GM23248 (cell line): Measurements from ENCODE around the gene CDX2. TPM values are rescaled to one million over a fixed set of nuclear protein-coding genes. Genes with fewer than 3 reads are reported as not detected.

Experiments
- DNase-seq: peaks from one replicate; pipeline ENCODE4 v3.0.0-alpha.2; 2015
- H2AFZ ChIP-seq: fragments of 200-600 bp; sonication (generic); 2 replicates; pipeline ENCODE4 v1.6.1; 2016; ENCODE audit warnings: antibody characterized with exemption
- H3F3A ChIP-seq: fragments of 200-600 bp; sonication (generic); 2 replicates; pipeline ENCODE4 v1.6.1; 2016; ENCODE audit warnings: mild to moderate bottlenecking, antibody characterized with exemption, mixed run types; ENCODE audit not compliant: insufficient read depth
- H3K27ac ChIP-seq: fragments of 200-600 bp; sonication (generic); 2 replicates; pipeline ENCODE4 v1.5.1; 2016; ENCODE audit warnings: mild to moderate bottlenecking
- H3K27me3 ChIP-seq: fragments of 200-600 bp; sonication (generic); replicated peaks from 2 replicates; pipeline ENCODE4 v1.6.1; 2016; ENCODE audit warnings: mild to moderate bottlenecking; ENCODE audit not compliant: insufficient read depth
- H3K36me3 ChIP-seq: fragments of 200-600 bp; sonication (generic); 2 replicates; pipeline ENCODE4 v1.6.1; 2016; ENCODE audit warnings: low read depth, mild to moderate bottlenecking
- H3K4me1 ChIP-seq: fragments of 200-600 bp; sonication (generic); 2 replicates; pipeline ENCODE4 v1.6.1; 2016; ENCODE audit warnings: mild to moderate bottlenecking; ENCODE audit not compliant: insufficient read depth
- H3K4me2 ChIP-seq: fragments of 200-600 bp; sonication (generic); one replicate; pipeline ENCODE4 v1.6.1; 2016; ENCODE audit warnings: mild to moderate bottlenecking; ENCODE audit not compliant: unreplicated experiment
- H3K4me3 ChIP-seq: fragments of 200-600 bp; sonication (generic); 2 replicates; pipeline ENCODE4 v1.5.1; 2016; ENCODE audit warnings: mild to moderate bottlenecking
- H3K79me2 ChIP-seq: fragments of 200-600 bp; sonication (generic); 2 replicates; pipeline ENCODE4 v1.6.1; 2016; ENCODE audit warnings: mild to moderate bottlenecking; ENCODE audit not compliant: insufficient read depth
- H3K9ac ChIP-seq: fragments of 200-600 bp; sonication (generic); 2 replicates; pipeline ENCODE4 v1.6.1; 2016; ENCODE audit warnings: mild to moderate bottlenecking
- H3K9me2 ChIP-seq: fragments of 200-600 bp; sonication (generic); 2 replicates; pipeline ENCODE4 v1.6.1; 2016; ENCODE audit warnings: mixed run types, mild to moderate bottlenecking, moderate library complexity; ENCODE audit not compliant: insufficient read depth
- H3K9me3 ChIP-seq: fragments of 200-600 bp; sonication (generic); one replicate; pipeline ENCODE4 v1.6.1; 2017; ENCODE audit warnings: low read depth
- H4K20me1 ChIP-seq: fragments of 200-600 bp; sonication (generic); 2 replicates; pipeline ENCODE4 v1.6.0; 2016; ENCODE audit not compliant: insufficient read depth
- EZH2 ChIP-seq: fragments of 200-600 bp; sonication (generic); IDR thresholded peaks from 2 replicates; pipeline ENCODE4 v1.6.1; 2018; ENCODE audit warnings: antibody characterized with exemption, mild to moderate bottlenecking; ENCODE audit not compliant: insufficient read depth, poor library complexity, severe bottlenecking
- EZH2phosphoT487 ChIP-seq: fragments of 200-600 bp; sonication (generic); IDR thresholded peaks from 2 replicates; pipeline ENCODE4 v1.6.1; 2018; ENCODE audit warnings: antibody characterized with exemption, moderate library complexity, mild to moderate bottlenecking, low read depth; ENCODE audit not compliant: insufficient read depth
- WGBS, 2 experiments: methylation state at CpG; one replicate each; pipeline ENCODE4 v1.1.6; 2015 to 2017; ENCODE audit warnings: low lambda C conversion rate in 2 of 2, low coverage in 1 of 2; ENCODE audit errors: missing lambda C conversion rate in 2 of 2; 5-methylcytosine and 5-hydroxymethylcytosine counted together
- in situ Hi-C: fragments of 300-500 bp; cut with MboI; formaldehyde crosslinking; loops from 2 replicates; pipeline ENCODE4 v1.15.0; 2020
- polyA plus RNA-seq: library from polyadenylated mRNA; unstranded; fragments of >200 nt; fragmentation: Nextera tagmentation; extraction: Ambion mirVana; gene quantifications from 2 replicates; pipeline ENCODE4 v1.2.1, GENCODE V29; 2016
- total RNA-seq: library from RNA; depleted of rRNA; stranded (reverse); fragments of >200 nt; shearing (Covaris generic); gene quantifications from 2 replicates; pipeline ENCODE4 v1.2.3, GENCODE V29; 2014

Gene CDX2
- total and polyA plus RNA-seq, 2 experiments from 2014 or later, result not detected

DNA sequence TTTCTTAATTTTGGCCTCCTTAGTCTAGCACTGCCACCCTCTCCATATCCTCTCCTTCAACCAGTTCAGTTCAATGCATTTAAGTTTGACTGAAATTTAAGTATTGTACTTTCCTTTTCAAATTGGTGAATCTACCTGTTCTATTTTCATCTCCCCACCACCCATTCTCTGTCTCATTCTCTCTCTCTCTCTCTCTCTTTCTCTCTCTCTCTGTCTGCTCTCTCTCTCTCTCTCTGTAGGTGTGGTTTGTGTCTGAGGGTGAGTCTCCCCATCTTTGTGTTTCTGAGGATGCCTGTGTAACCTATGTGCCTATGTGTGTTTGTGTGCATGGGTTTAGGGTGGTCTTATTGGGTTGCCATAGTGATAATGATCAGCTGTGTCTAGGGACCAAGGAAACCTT, 39.2 kb downstream of the CDX2 start:
- no peaks in the 10 kb centered on the region for H3K4me1 ChIP-seq
- no peak for TF ChIP-seq EZH2phosphoT487

GRCh38 chr13:27928805-27929753, 40.0 kb downstream of the CDX2 start:
- H3K4me1 ChIP-seq, result no peaks in the 10 kb centered on the region
- peaks cover 81% of the 10 kb centered on the region for H3K27me3 ChIP-seq
- no peak overlapping the region for H3K4me2 ChIP-seq
- no peaks in the 10 kb centered on the region for H3K9me2 ChIP-seq
- in situ Hi-C loops, result no loop called here
- no peaks in the 10 kb centered on the region for H3K36me3 ChIP-seq
- 4% methylated on average over 42 to 48 of the region's 48 CpGs for WGBS, 2 experiments
- no peaks in the 10 kb centered on the region for H3K9me3 ChIP-seq
- no peak for TF ChIP-seq EZH2phosphoT487
- TF ChIP-seq EZH2, result no peak
- H3K79me2 ChIP-seq, result no peaks in the 10 kb centered on the region
- no peaks in the 10 kb centered on the region for H4K20me1 ChIP-seq
- no peak for DNase-seq
- H3K4me3 ChIP-seq, result no peak overlapping the region
- H3F3A ChIP-seq, result no peaks in the 10 kb centered on the region
- no peak overlapping the region for H3K27ac ChIP-seq
- no peak overlapping the region for H3K9ac ChIP-seq
- H2AFZ ChIP-seq, result no peak overlapping the region

More for the DNA sequence above, 39.2 kb downstream of the CDX2 start:
- Histone ChIP-seq H3K79me2 (no peaks in the 10 kb centered on the region), H3K9me3 (no peaks in the 10 kb centered on the region), H3K36me3 (no peaks in the 10 kb centered on the region), H3K9me2 (no peaks in the 10 kb centered on the region), H3K4me3 (no peak overlapping the region), H3K27me3 (peaks cover 74% of the 10 kb centered on the region), H3K9ac (no peak overlapping the region), H4K20me1 (no peaks in the 10 kb centered on the region), H3F3A (no peaks in the 10 kb centered on the region), H3K27ac (no peak overlapping the region), H2AFZ (no peak overlapping the region), H3K4me2 (no peak overlapping the region)
- no peak for DNase-seq
- in situ Hi-C loops, result no loop called here

GRCh38 chr13:27928353-27928804, 40.7 kb downstream of the CDX2 start:
- H4K20me1 ChIP-seq, result no peaks in the 10 kb centered on the region
- H3K4me1 ChIP-seq, result no peaks in the 10 kb centered on the region
- no peak overlapping the region for H3K9ac ChIP-seq
- no peak overlapping the region for H2AFZ ChIP-seq
- no peaks in the 10 kb centered on the region for H3K79me2 ChIP-seq
- H3K36me3 ChIP-seq, result no peaks in the 10 kb centered on the region
- no peak overlapping the region for H3K27ac ChIP-seq
- H3K4me2 ChIP-seq, result no peak overlapping the region
- H3F3A ChIP-seq, result no peaks in the 10 kb centered on the region
- no peaks in the 10 kb centered on the region for H3K9me3 ChIP-seq
- H3K4me3 ChIP-seq, result no peak overlapping the region
- H3K9me2 ChIP-seq, result no peaks in the 10 kb centered on the region
- DNase-seq, result no peak
- TF ChIP-seq EZH2phosphoT487 (no peak), EZH2 (no peak)
- H3K27me3 ChIP-seq, result peaks cover 88% of the 10 kb centered on the region
- in situ Hi-C loops, result no loop called here
- 6 to 7% methylated on average over 26 of the region's 26 CpGs for WGBS, 2 experiments

DNA sequence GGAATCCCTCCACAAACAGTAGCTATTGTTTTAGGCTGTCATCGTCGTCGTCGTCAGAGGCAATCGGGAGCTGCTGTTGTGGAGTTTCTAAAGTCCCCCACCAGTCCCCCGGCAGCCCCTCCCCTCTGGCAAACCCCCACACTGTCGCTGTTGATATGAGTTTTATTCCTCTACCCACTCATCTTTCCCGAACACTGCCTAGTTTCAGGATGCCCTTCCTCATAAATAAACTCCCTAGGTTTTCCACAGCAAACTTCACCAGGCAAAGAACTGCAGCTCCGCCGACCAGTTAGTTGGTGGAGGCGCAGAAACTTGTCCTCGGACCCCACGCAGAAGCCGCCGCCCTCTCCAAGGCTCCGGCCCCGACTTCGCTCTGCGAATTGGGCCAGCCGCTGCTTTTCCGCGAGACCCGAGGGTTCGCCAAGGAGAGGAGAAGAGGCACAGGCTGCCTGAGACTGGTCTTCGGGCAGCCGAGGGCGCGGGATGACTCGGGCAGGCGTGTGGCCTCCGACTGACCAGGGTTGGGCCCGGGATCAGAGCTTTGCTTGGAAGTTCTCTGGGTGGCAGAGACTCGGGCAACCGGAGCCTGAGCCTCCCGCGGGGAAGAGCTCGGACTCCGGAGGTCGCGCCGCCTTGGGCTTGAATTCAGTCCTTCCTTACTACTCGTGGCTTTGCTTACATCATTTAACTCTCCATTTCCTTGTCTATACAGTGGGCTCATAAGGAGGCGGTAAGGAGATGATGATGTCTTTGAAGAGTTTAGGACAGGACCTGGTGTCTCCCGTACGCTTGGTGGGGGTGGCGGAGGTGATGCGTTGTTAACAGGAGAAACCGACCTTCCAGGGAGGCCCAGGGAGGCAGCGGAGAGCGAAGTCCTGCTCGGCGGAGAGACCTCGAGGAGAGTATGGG, 41.4 kb downstream of the CDX2 start:
- no peaks in the 10 kb centered on the region for H3K36me3 ChIP-seq
- no peaks in the 10 kb centered on the region for H3K9me3 ChIP-seq
- no peak overlapping the region for H3K27ac ChIP-seq
- WGBS, 2 experiments, result 3 to 4% methylated on average over 46 to 53 of the region's 53 CpGs
- H3K79me2 ChIP-seq, result no peaks in the 10 kb centered on the region
- no peak overlapping the region for H2AFZ ChIP-seq
- H3K4me3 ChIP-seq, result no peak overlapping the region
- no peaks in the 10 kb centered on the region for H4K20me1 ChIP-seq
- TF ChIP-seq EZH2phosphoT487 (no peak), EZH2 (no peak)
- no peak for DNase-seq
- no peaks in the 10 kb centered on the region for H3K4me1 ChIP-seq
- no peak overlapping the region for H3K9ac ChIP-seq
- in situ Hi-C loops, result no loop called here
- H3K27me3 ChIP-seq, result peaks cover 95% of the 10 kb centered on the region
- no peak overlapping the region for H3K4me2 ChIP-seq
- no peaks in the 10 kb centered on the region for H3K9me2 ChIP-seq
- H3F3A ChIP-seq, result no peaks in the 10 kb centered on the region
